Islet of Langerhans (tissue), 1 donor: ENCODE measurements around the gene SUMO2.
"Not testable (repeated sequence)": the region's sequence is repeated elsewhere in the genome, so short reads cannot be mapped to it uniquely, and the experiment has no call there.

ENCODE experiments used
- FAIRE-seq: peaks from one replicate; lab custom pipeline; 2011; peaks lifted over from hg19 to GRCh38; lab: Jason Lieb, UNC

SUMO2 gene

GRCh38 chr17:75182569-75183436, at the start of gene SUMO2:
SUMO2 (minus strand) TSS chr17:75182959; CDS start chr17:75182834, 125 bp downstream.
- FAIRE-seq: no peak

DNA sequence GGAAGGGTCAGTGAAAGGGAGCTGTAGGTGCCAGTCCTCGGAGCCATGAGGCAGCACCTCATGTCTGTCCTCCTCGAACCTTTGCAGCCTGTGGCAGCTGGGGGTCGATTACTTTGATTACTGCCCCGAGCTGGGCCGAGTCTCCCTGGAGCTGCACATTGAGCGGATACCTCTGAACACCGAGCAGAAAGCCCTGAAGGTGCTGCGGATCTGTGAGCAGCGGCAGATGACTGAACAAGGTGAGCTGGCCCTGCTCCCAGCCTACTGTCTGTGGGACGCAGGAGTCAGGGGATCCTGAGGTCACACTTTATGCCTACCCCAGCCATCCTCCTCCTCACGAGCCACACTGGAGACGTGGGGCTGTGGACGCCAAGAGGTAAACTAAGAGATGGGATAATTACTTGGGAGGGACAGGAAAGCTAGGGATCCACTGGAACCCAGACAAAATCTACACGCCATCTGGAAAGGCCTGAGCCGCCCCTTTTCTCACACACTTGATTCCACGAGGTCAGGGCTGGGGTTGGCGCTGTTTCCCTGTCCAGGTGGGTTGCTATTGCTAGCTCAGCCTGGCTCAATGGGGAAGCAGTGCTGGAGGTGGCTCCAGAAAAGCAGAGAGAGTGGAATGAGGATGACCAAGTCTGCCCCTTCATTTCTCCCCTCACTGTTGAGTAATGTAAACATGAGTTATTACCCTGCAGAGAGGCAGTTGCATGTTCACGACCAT, 49.1 kb upstream of the SUMO2 start:
- FAIRE-seq: no peak

DNA sequence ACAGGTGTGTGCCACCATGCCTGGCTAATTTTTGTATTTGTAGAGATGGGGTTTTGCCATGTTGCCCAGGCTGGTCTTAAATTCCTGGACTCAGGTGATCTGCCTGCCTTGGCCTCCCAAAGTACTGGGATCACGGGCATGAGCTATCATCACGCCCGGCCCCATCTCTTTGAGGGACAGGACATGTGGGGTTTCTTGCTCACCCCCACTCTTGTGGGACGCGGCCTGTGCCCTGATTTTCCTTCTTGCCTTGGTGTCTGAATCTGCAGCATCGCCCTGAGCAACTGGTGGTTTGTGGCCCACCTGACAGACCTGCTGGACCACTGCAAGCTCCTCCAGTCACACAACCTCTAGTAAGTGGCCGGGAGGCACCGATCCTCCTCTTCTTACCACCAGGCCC, 48.3 kb upstream of the SUMO2 start:
- no peak for FAIRE-seq

- no peak for FAIRE-seq
Measured at GRCh38 chr17:75228847-75229246, 46.1 kb upstream of the SUMO2 start.

DNA sequence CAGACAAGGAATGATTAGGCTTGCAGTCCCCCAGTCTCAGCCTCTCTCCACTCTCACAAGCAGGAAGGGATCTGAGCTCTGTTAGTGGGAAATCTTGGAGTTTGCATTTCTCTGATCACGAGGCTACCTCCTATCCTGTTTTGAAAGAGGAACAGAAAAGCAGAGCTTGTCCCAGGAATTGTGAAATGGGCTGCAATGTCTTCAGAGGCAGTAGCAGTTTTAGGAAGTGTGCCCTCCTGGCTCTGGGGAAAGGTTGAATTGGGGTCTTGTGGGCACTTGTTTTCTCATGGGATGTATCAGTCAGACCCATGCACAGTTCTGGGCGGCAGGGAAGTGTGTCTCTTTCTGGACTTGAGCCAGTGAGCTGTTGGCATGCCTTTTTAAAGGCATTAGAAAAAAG, 45.5 kb upstream of the SUMO2 start:
- FAIRE-seq: no peak

- no peak for FAIRE-seq
Measured at GRCh38 chr17:75227729-75228128, 45.0 kb upstream of the SUMO2 start.

DNA sequence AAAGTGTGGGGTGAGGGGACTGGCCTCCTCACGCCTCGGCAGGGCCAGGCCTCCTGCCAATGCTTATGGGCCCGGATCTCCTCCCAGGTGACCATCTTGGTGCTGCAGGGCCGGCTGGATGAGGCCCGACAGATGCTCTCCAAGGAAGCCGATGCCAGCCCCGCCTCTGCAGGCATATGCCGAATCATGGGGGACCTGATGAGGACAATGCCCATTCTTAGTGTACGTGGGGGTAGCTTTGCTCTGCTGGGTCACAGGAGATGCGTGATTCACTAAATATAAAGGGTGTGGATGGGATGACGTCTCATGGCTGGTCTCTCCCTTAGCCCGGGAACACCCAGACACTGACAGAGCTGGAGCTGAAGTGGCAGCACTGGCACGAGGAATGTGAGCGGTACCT, 42.3 kb upstream of the SUMO2 start:
- no peak for FAIRE-seq

DNA sequence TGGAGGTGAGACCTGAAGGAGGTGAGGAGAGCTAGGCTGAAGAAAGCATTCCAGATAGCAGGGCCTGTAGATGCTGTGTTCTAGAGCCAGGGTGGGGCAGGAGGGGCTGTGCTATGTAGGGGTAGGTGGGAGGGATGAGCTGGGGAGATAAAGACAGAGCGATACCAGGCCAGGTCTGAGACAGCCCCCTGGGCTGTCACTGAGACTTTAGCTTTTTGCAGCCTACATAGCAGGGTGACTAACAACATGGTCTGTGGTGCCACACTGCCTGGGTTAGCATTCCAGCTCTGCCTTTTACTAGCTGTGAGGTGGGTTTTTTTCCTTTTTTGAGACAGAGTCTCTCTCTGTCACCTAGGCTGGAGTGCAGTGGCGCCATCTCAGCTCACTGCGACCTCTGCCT, 37.1 kb upstream of the SUMO2 start:
- FAIRE-seq: no peak

- no peak for FAIRE-seq
Measured at GRCh38 chr17:75218131-75218530, 35.4 kb upstream of the SUMO2 start.

DNA sequence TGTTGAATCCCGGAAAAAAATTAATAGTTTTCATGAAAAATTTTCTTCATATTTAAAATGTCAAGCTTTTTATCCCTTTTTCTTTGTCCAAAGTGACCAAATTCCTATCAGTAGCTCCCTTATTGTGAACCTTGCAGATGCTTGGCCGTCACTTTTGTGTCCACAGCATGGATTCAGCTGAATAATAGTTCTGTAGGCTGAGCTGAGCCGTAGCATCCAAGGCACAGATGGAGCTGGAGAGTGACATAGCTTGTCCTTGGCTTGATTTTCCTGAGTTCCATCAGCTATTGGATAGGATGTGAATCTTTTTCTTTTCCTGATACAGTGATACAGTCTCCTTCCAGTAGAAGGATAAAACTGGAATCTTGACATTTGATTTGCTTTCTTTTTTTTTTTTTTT, 26.3 kb upstream of the SUMO2 start:
- FAIRE-seq: no peak

GRCh38 chr17:75208161-75208560, 25.4 kb upstream of the SUMO2 start:
- FAIRE-seq: no peak

DNA sequence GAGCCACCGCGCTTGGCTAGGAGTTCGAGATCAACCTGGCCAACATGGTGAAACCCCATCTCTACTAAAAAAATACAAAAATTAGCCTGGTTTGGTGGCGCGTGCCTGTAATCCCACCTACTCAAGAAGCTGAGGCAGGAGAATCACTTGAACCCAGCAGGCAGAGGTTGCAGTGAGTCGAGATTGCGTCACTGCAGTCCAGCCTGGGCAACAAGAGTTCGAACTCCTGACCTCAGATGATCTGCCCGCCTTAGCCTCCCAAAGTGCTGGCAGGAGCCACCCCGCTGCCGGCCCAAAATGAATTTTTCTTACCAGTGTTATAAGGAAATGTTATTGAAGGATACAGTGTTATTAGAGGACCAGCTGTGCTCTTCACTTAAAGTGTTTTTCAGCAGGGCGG, 25.0 kb upstream of the SUMO2 start:
- no peak for FAIRE-seq

DNA sequence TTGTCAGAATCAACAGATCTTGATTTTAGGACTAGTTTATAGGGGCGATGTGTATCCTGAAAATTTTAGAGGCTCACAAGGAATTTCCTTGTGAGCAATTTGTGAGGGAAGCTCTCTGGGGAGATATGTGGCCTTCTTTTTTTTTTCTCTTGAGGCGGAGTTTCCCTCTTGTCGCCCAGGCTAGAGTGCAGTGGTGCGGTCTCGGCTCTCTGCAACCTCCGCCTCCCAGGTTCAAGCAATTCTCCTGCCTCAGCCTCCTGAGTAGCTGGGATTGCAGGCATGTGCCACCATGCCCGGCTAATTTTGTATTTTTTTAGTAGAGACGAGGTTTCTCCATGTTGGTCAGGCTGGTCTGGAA, 24.3 kb upstream of the SUMO2 start:
- not testable (repeated sequence) for FAIRE-seq

DNA sequence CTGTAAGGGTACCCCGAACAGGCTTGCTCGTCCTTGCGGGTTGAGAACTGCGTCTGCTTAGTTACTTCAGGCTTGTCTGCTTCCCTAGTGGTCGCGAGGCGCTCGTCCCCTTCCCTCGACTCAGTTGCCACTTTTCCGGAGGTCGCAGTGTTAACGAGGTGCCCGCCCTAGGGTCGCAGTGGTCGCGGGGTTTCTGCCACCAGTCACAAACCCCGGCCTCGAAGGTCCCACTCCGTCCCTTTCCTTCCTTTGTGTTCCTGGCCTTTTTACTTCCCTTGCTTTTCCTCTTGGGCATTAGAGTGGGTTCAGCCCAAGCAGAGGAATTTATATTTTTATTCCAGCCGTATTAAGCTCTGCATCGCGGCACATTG, 23.0 kb upstream of the SUMO2 start:
- no peak for FAIRE-seq

- no peak for FAIRE-seq
Measured at GRCh38 chr17:75205037-75205792, 22.5 kb upstream of the SUMO2 start, which contains the start of gene NUP85. NUP85 (plus strand) TSS chr17:75205679; CDS start chr17:75205762, 83 bp downstream.

GRCh38 chr17:75199886-75200618, 17.3 kb upstream of the SUMO2 start:
- no peak for FAIRE-seq

GRCh38 chr17:75194879-75195278, 12.1 kb upstream of the SUMO2 start:
- no peak for FAIRE-seq

DNA sequence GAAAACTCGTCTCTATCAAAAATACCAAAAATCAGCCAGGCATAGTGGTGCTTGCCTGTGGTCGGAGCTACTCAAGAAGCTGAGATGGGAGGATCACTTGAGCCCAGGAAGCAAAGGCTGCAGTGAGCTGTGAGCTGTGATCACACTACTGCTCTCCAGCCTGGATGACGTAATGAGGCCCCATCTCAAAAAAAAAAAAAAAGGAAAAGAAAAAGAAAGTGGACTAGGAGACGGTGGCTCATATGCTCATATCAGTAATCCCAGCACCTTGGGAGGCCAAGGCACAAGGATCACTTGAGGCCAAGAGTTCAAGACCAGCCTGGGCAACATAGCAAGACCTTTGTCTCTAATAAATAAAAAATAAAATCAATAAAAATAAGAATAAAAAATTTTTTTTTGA, 8.8 kb upstream of the SUMO2 start:
- no peak for FAIRE-seq

- no peak for FAIRE-seq
Measured at GRCh38 chr17:75188614-75189013, 5.9 kb upstream of the SUMO2 start.

- no peak for FAIRE-seq
Measured at GRCh38 chr17:75183999-75184884, 1.5 kb upstream of the SUMO2 start.

- FAIRE-seq: no peak
Measured at GRCh38 chr17:75182319-75182568, 515 bp downstream of the SUMO2 start.
